GM19328 (cell line): Measurements from ENCODE around the gene ARSA.
"Not testable (repeated sequence)": the region's sequence is repeated elsewhere in the genome, so short reads cannot be mapped to it uniquely, and the experiment has no call there.

Source experiments
- ATAC-seq: cut with Tn5 transposase; IDR thresholded peaks from one replicate; pipeline ENCODE4 v1.9.1; 2021; ENCODE audit warnings: mild to moderate bottlenecking, moderate library complexity; ENCODE audit not compliant: unreplicated experiment

The ARSA gene

GRCh38 chr22:50624347-50625130, 3.4 kb downstream of the ARSA start:
- no peak for ATAC-seq

- ATAC-seq: no peak
Observed at GRCh38 chr22:50622723-50623327, 5.1 kb downstream of the ARSA start.

GRCh38 chr22:50621948-50622722, 5.8 kb downstream of the ARSA start:
- ATAC-seq: no peak

GRCh38 chr22:50621356-50621880, 6.5 kb downstream of the ARSA start:
- ATAC-seq: no peak

GRCh38 chr22:50620593-50621355, 7.2 kb downstream of the ARSA start:
- no peak for ATAC-seq

- ATAC-seq: not testable (repeated sequence)
Observed at GRCh38 chr22:50614296-50614695, 13.7 kb downstream of the ARSA start.

- no peak for ATAC-seq
Observed at GRCh38 chr22:50613291-50613981, 14.5 kb downstream of the ARSA start.

- ATAC-seq: no peak
Observed at GRCh38 chr22:50612528-50613221, 15.3 kb downstream of the ARSA start.

- no peak for ATAC-seq
Observed at GRCh38 chr22:50612168-50612527, 15.8 kb downstream of the ARSA start.

GRCh38 chr22:50611341-50612060, 16.5 kb downstream of the ARSA start:
- ATAC-seq: no peak

GRCh38 chr22:50610581-50610980, 17.4 kb downstream of the ARSA start:
- no peak for ATAC-seq

- ATAC-seq: no peak
Observed at GRCh38 chr22:50610041-50610451, 17.9 kb downstream of the ARSA start.

- ATAC-seq: no peak
Observed at GRCh38 chr22:50609599-50609998, 18.4 kb downstream of the ARSA start.

- ATAC-seq: no peak
Observed at GRCh38 chr22:50608996-50609395, 19.0 kb downstream of the ARSA start.

GRCh38 chr22:50608058-50608840, 19.7 kb downstream of the ARSA start:
- ATAC-seq: not testable (repeated sequence)

GRCh38 chr22:50607659-50608020, 20.3 kb downstream of the ARSA start:
- no peak for ATAC-seq

GRCh38 chr22:50606946-50607658, 20.9 kb downstream of the ARSA start:
- ATAC-seq: no peak
